ENCODE results near the gene BATF3. TPM values are rescaled to one million over a fixed set of nuclear protein-coding genes. Genes with fewer than 3 reads are reported as not detected.

BATF3 gene
- total RNA-seq, 4 donors from 2014 or later, result 1.2 to 1.6 (median 1.2) TPM

DNA sequence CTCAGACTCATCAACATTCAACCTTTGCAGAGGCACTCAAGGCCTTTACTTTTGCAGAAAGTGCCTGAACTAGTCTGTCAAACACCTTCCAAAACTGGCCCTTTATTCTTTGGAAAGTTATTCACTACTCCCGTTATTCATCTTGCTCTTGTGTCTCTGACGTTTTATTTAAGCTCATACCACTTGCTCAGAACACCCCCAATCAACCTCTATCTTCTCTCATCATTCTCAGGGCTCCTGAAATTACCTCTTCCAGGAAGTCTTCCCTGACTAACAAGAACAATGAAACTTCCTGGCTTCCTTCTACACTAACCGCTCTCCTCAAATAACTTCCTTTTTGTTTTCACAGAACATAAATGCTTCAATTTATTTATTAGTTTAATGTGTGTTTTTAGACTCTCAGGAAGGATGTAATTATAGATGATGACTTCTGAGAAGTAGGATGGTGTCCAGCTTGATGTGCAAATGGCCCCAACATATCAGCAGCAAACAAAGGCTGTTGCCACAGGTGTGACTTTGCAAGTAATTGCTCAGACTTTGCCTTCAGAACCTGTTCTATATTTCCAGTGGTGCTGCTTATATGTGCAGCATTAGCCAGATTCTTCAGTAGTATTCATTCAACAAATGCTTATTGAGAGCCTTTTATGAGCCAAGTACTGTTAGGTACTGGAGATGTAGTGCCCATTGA lies 22.8 kb upstream of the BATF3 start:
- no peaks in the 10 kb centered on the region for H3K9me3 ChIP-seq
- 59 to 68% methylated on average over 3 of the region's 3 CpGs for WGBS, 2 donors
- H3K4me1 ChIP-seq, result no peaks in the 10 kb centered on the region
- H3K4me3 ChIP-seq (replicated peaks in 1 of 3), result no peak overlapping the region
- no peak for DNase-seq
- H3K27me3 ChIP-seq, result no peaks in the 10 kb centered on the region
- H3K27ac ChIP-seq, result no peak overlapping the region
- intact Hi-C loops (cut with DNase I), result no loop called here
- H3K36me3 ChIP-seq, result no peaks in the 10 kb centered on the region
- TF ChIP-seq POLR2A (IDR thresholded peaks at IDR 0.05), result no peak
- TF ChIP-seq, protein P1, sequence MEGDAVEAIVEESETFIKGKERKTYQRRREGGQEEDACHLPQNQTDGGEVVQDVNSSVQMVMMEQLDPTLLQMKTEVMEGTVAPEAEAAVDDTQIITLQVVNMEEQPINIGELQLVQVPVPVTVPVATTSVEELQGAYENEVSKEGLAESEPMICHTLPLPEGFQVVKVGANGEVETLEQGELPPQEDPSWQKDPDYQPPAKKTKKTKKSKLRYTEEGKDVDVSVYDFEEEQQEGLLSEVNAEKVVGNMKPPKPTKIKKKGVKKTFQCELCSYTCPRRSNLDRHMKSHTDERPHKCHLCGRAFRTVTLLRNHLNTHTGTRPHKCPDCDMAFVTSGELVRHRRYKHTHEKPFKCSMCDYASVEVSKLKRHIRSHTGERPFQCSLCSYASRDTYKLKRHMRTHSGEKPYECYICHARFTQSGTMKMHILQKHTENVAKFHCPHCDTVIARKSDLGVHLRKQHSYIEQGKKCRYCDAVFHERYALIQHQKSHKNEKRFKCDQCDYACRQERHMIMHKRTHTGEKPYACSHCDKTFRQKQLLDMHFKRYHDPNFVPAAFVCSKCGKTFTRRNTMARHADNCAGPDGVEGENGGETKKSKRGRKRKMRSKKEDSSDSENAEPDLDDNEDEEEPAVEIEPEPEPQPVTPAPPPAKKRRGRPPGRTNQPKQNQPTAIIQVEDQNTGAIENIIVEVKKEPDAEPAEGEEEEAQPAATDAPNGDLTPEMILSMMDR (IDR thresholded peaks at IDR 0.05), result no peak

DNA sequence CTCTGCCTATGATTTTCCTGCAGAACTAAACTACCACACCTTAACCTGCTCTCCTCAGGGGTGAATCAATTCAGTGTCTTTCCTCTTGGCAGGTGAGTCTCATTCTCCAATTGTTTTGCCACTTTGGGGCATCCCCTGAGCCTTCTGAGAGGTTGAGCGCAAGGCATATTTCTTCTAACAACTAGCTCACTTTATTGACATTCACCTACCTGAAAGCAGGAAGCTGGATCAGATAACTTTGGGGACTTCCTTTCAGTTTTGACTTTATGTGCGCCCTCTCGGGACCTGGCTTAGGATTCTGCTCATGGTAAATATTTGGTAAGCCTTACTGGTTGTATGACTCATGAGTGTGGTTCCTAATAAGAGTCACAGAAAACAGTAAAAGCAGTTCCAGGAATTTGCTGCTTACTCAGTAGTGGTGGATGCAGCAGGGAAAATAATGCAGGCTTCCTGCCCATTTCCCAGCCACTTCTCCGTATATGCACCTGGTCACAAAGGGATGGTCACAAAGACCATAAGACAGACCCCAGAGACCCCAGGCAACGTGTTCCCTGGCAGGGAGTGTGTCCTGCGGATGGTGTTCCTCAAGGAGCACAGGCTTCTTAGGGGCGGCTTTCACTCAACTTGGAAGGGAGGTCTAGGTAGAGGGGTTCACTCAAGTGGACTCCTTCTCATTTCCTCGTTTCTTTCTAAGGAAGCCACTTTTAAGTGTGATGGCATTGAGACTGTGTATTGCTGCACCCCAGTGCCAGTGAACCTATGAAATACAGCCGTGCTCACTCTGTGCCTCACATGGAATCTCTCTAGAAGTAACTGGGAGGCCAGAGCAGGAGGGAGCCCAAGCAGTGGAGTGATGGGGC lies 22.0 kb upstream of the BATF3 start:
- H3K27ac ChIP-seq, result no peak overlapping the region
- no peak overlapping the region for H3K4me3 ChIP-seq (replicated peaks in 1 of 3)
- WGBS, 2 donors, result 72 to 79% methylated on average over 9 of the region's 9 CpGs

DNA sequence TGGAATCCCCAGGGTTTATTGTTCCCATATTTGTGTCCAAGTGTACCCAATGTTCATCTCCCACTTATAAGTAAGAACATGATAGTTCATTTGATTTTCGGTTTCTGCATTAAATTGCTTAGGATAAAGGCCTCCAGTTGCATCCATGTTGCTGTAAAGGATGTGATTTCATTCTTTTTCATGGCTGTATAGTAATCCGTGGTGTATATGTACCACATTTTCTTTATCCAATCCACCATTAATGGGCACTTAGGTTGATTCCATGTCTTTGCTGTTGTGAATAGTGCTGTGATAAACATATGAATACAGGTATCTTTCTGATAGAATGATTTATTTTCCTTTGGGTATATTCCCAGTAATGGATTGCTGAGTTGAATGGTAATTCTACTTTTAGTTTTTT lies 20.0 kb upstream of the BATF3 start:
- no peak overlapping the region for H3K4me3 ChIP-seq (replicated peaks in 1 of 3)
- no peak for TF ChIP-seq POLR2A (IDR thresholded peaks at IDR 0.05)
- TF ChIP-seq, protein P1 (IDR thresholded peaks at IDR 0.05), result no peak
- WGBS, 2 donors, result 94% methylated on average over 2 of the region's 2 CpGs
- DNase-seq, result no peak
- H3K27me3 ChIP-seq, result no peaks in the 10 kb centered on the region
- intact Hi-C loops (cut with DNase I), result no loop called here
- H3K9me3 ChIP-seq, result no peaks in the 10 kb centered on the region
- H3K27ac ChIP-seq, result no peak overlapping the region
- no peaks in the 10 kb centered on the region for H3K4me1 ChIP-seq
- H3K36me3 ChIP-seq, result no peaks in the 10 kb centered on the region

More for the DNA sequence above, 22.0 kb upstream of the BATF3 start:
- Histone ChIP-seq H3K27me3 (no peaks in the 10 kb centered on the region), H3K36me3 (no peaks in the 10 kb centered on the region), H3K9me3 (no peaks in the 10 kb centered on the region), H3K4me1 (no peaks in the 10 kb centered on the region)
- TF ChIP-seq, protein P1 (IDR thresholded peaks at IDR 0.05), result no peak
- no peak for TF ChIP-seq POLR2A (IDR thresholded peaks at IDR 0.05)
- intact Hi-C loops (cut with DNase I), result no loop called here
- no peak for DNase-seq

DNA sequence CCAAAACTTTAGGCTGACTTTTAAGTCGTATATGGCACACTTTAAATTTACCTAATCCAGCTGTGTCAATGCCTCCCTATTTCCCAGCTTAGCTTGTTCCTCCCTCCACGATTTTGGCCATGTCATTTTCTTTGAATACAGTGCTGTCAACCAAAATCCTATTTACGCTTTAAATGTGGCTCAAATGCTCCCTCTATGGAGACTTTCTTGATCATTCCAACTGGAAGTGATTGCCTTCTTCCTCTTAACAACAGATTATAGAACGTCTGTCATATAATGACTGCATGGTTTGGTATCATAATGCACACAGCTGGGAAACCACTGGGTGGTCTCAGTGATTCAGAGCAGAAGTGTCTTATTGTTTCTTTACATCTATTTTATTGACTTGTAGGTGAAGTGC lies 18.9 kb upstream of the BATF3 start:
- Histone ChIP-seq H3K4me3 (replicated peaks in 1 of 3) (no peak overlapping the region), H3K4me1 (no peaks in the 10 kb centered on the region), H3K36me3 (no peaks in the 10 kb centered on the region), H3K9me3 (no peaks in the 10 kb centered on the region), H3K27me3 (no peaks in the 10 kb centered on the region), H3K27ac (no peak overlapping the region)
- 41 to 44% methylated on average over 4 of the region's 4 CpGs for WGBS, 2 donors
- TF ChIP-seq POLR2A (IDR thresholded peaks at IDR 0.05), result no peak
- intact Hi-C loops (cut with DNase I), result no loop called here
- DNase-seq, result no peak

DNA sequence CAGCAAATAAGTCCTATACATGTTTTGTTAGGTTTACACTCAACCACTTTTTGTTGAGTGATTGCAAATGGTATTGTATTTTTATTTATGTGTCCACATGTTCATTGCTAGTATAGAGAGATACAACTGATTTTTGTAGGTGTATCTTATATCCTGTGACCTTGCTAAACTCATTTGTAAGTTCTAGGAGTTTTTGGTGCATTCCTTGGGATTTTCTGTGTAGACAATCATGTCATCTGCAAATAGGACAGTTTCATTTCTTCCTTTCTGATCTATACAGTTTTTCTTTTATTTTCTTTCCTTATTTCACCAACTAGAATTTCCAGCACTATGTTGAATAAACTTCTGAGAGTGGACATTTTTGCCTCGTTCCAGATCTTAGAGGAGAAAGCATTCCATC lies 16.5 kb upstream of the BATF3 start:
- no peaks in the 10 kb centered on the region for H3K36me3 ChIP-seq
- no peak for TF ChIP-seq POLR2A (IDR thresholded peaks at IDR 0.05)
- TF ChIP-seq, protein P1 (IDR thresholded peaks at IDR 0.05), result no peak
- no peaks in the 10 kb centered on the region for H3K4me1 ChIP-seq
- no peak overlapping the region for H3K27ac ChIP-seq
- H3K9me3 ChIP-seq, result no peaks in the 10 kb centered on the region
- H3K4me3 ChIP-seq (replicated peaks in 1 of 3), result no peak overlapping the region
- intact Hi-C loops (cut with DNase I), result no loop called here
- no peaks in the 10 kb centered on the region for H3K27me3 ChIP-seq
- 42 to 46% methylated on average over 1 of the region's 1 CpG for WGBS, 2 donors
- no peak for DNase-seq

All from thyroid gland (tissue), 4 donors.